Endothelial cell of umbilical vein (primary cell): ENCODE measurements around the gene MAMDC2. TPM values are rescaled to one million over a fixed set of nuclear protein-coding genes. Genes with fewer than 3 reads are reported as not detected.

Experiments
- BruUV-seq: library from RNA; stranded (reverse); fragments of 400-500 nt; replicated peaks from 2 replicates; lab custom pipeline; 2021; lab: Mats Ljungman, UMichigan
- CTCF ChIA-PET: fragments of 300-600, 350-600 bp; sonication (Branson Sonifier 250); formaldehyde crosslinking; loops from one replicate; lab custom pipeline; 2021; ENCODE audit warnings: antibody characterized with exemption, inconsistent platforms; lab: Charles Lee
- POLR2A ChIA-PET: fragments of 300-600, 350-600 bp; sonication (Branson Sonifier 250); formaldehyde crosslinking; loops from one replicate; lab custom pipeline; 2021; ENCODE audit warnings: antibody characterized with exemption, inconsistent platforms; lab: Charles Lee
- DNase-seq: peaks from one replicate; pipeline ENCODE4 v3.0.0-alpha.2; 2011; ENCODE audit warnings: low read depth, low spot score
- FAIRE-seq: peaks from 2 replicates; lab custom pipeline; 2011; peaks lifted over from hg19 to GRCh38; lab: Jason Lieb, UNC
- H2AFZ ChIP-seq: 2 replicates; pipeline ENCODE4 v1.6.0; 2012; ENCODE audit warnings: low read depth, low read length, control low read depth, inconsistent platforms
- H3K27ac ChIP-seq: 2 replicates; pipeline ENCODE4 v1.5.1; 2011; ENCODE audit warnings: low read depth, mild to moderate bottlenecking, control low read depth, low read length, moderate library complexity; ENCODE audit not compliant: insufficient read depth
- H3K27me3 ChIP-seq, 2 experiments: 2 replicates each; pipeline versions ENCODE4 v1.6.0 to v1.6.1; 2011; ENCODE audit warnings: low read length in 2 of 2, mixed read lengths in 1 of 2; ENCODE audit not compliant: control insufficient read depth in 2 of 2, insufficient read depth in 2 of 2
- H3K36me3 ChIP-seq, 2 experiments: 2 replicates in 1 of 2; 3 replicates in 1 of 2; pipeline ENCODE4 v1.5.1; 2011; ENCODE audit warnings: low read length in 2 of 2, mild to moderate bottlenecking in 1 of 2, moderate library complexity in 1 of 2; ENCODE audit not compliant: control insufficient read depth in 2 of 2, insufficient read depth in 2 of 2; ENCODE audit errors: extremely low read depth in 1 of 2
- H3K4me1 ChIP-seq: 3 replicates; pipeline ENCODE4 v1.5.1; 2011; ENCODE audit warnings: mild to moderate bottlenecking, low read length; ENCODE audit not compliant: control insufficient read depth, insufficient read depth; ENCODE audit errors: extremely low read depth
- H3K4me2 ChIP-seq: 2 replicates; pipeline ENCODE4 v1.6.1; 2011; ENCODE audit warnings: low read length, control low read depth, mixed read lengths; ENCODE audit not compliant: insufficient read depth
- H3K4me3 ChIP-seq, 3 experiments: fragments of 200-600 bp in 1 of 3; sonication (generic), shearing (Covaris generic) in 1 of 3; replicated peaks in 1 of 3; 2 replicates each; pipeline ENCODE4 v1.5.1; 2011 to 2016; ENCODE audit warnings: control low read depth in 3 of 3, low read length in 3 of 3, mild to moderate bottlenecking in 2 of 3, inconsistent platforms in 1 of 3, low read depth in 1 of 3, moderate library complexity in 1 of 3; ENCODE audit not compliant: insufficient read depth in 1 of 3
- H3K79me2 ChIP-seq: 2 replicates; pipeline ENCODE4 v1.6.0; 2012; ENCODE audit warnings: low read length, inconsistent platforms; ENCODE audit not compliant: control insufficient read depth, insufficient read depth
- H3K9ac ChIP-seq: replicated peaks from 2 replicates; pipeline ENCODE3; 2011; ENCODE audit warnings: low read length, control low read depth; ENCODE audit not compliant: insufficient read depth; ENCODE audit errors: extremely low read depth
- H3K9me1 ChIP-seq: replicated peaks from 3 replicates; pipeline ENCODE4 v1.6.0; 2011; ENCODE audit warnings: mild to moderate bottlenecking, low read length; ENCODE audit not compliant: control insufficient read depth, insufficient read depth; ENCODE audit errors: extremely low read depth
- H3K9me3 ChIP-seq: replicated peaks from 2 replicates; pipeline ENCODE4 v1.5.1; 2012; ENCODE audit warnings: low read length, inconsistent platforms; ENCODE audit not compliant: control insufficient read depth, insufficient read depth
- H4K20me1 ChIP-seq: replicated peaks from 2 replicates; pipeline ENCODE3; 2011; ENCODE audit warnings: mild to moderate bottlenecking, low read length; ENCODE audit not compliant: control insufficient read depth, insufficient read depth; ENCODE audit errors: extremely low read depth
- CTCF ChIP-seq, 2 donors: IDR thresholded peaks; 1 replicate in 1 of 2; 2 replicates in 1 of 2; pipeline ENCODE4 v1.5.1; 2011; ENCODE audit warnings: low read length in 2 of 2, mild to moderate bottlenecking in 2 of 2, moderate library complexity in 2 of 2, control low read depth in 1 of 2, inconsistent platforms in 1 of 2, low read depth in 1 of 2; ENCODE audit not compliant: insufficient read depth in 1 of 2; ENCODE audit errors: extremely low read depth in 1 of 2
- EZH2 ChIP-seq: IDR thresholded peaks from 2 replicates; pipeline ENCODE4 v1.6.1; 2012; ENCODE audit warnings: borderline replicate concordance, low read depth, mild to moderate bottlenecking, moderate library complexity, low read length, inconsistent platforms; ENCODE audit not compliant: severe bottlenecking
- FOS ChIP-seq: IDR thresholded peaks from 2 replicates; pipeline ENCODE4 v1.6.1; 2011; ENCODE audit warnings: mild to moderate bottlenecking, low read length, moderate library complexity, borderline replicate concordance; ENCODE audit not compliant: insufficient read depth
- GATA2 ChIP-seq: IDR thresholded peaks from 2 replicates; pipeline ENCODE4 v1.7.0; 2011; ENCODE audit warnings: low read depth, mild to moderate bottlenecking, moderate library complexity, mixed read lengths, low read length; ENCODE audit not compliant: insufficient read length, insufficient read depth
- JUN ChIP-seq: IDR thresholded peaks from 2 replicates; pipeline ENCODE4 v1.6.1; 2011; ENCODE audit warnings: borderline replicate concordance, low read depth; ENCODE audit not compliant: insufficient read length, insufficient read depth
- MAX ChIP-seq: IDR thresholded peaks from 2 replicates; pipeline ENCODE4 v1.6.1; 2011; ENCODE audit not compliant: insufficient read depth, insufficient read length
- MYC ChIP-seq: IDR thresholded peaks from one replicate; pipeline ENCODE4 v1.6.1; 2011; ENCODE audit warnings: mild to moderate bottlenecking, low read depth, low read length
- POLR2A ChIP-seq: IDR thresholded peaks from 2 replicates; pipeline ENCODE4 v1.6.1; 2012; ENCODE audit warnings: low read depth, mild to moderate bottlenecking, control low read depth, low read length
- POLR2AphosphoS5 ChIP-seq: IDR thresholded peaks from 2 replicates; pipeline ENCODE4 v1.6.1; 2012; ENCODE audit warnings: low read depth, mild to moderate bottlenecking, control low read depth, low read length, moderate library complexity; ENCODE audit not compliant: insufficient read depth
- dilution Hi-C: fragments of 300-500 bp; cut with MboI; formaldehyde crosslinking; loops from one replicate; pipeline ENCODE4 v1.15.0; 2019; ENCODE audit warnings: low sequenced_read_pairs; ENCODE audit not compliant: extremely low pct_ligation_motif_present
- intact Hi-C: fragments of 100-400 bp; cut with micrococcal nuclease; formaldehyde crosslinking; loops from one replicate; pipeline ENCODE4 v1.10.0; 2022
- polyA plus RNA-seq, 4 experiments: library from polyadenylated mRNA; depleted of rRNA in 3 of 4; stranded (reverse) in 3 of 4; unstranded in 1 of 4; fragments of >200 nt; gene quantifications; 2 replicates each; pipeline versions ENCODE4 v1.2.1 to v1.2.3, GENCODE V29; 2011 to 2012; ENCODE audit warnings: missing spikeins in 1 of 4
- total RNA-seq: library from RNA; stranded (reverse); gene quantifications from 2 replicates; pipeline ENCODE4 v1.2.3, GENCODE V29; 2021

Gene MAMDC2
- total and polyA plus RNA-seq, 2 donors (not counting 3 experiments of a cell fraction or from before 2014, with no cell fraction given) = 0.60 to 1.1 TPM

GRCh38 chr9:70097187-70097586, 53.5 kb downstream of the MAMDC2 start:
- Histone ChIP-seq H3K4me2 (no peak overlapping the region), H3K27me3 (peaks cover 4 to 25% of the 10 kb centered on the region in 2 experiments), H3K27ac (no peak overlapping the region), H3K4me3 (no peak overlapping the region), H3K9me1 (no peaks in the 10 kb centered on the region), H2AFZ (no peak overlapping the region), H4K20me1 (no peaks in the 10 kb centered on the region), H3K9me3 (no peaks in the 10 kb centered on the region), H3K79me2 (no peaks in the 10 kb centered on the region), H3K36me3 (no peaks in the 10 kb centered on the region), H3K4me1 (no peaks in the 10 kb centered on the region), H3K9ac (no peak overlapping the region)
- TF ChIP-seq EZH2 (no peak), JUN (no peak), MYC (no peak), POLR2AphosphoS5 (no peak), FOS (no peak)
- ChIA-PET CTCF (no interaction called here), POLR2A (no interaction called here)
- no peak for FAIRE-seq
- no TSS peak for BruUV-seq
- dilution Hi-C loops = no loop called here
- intact Hi-C loops = no loop called here
- DNase-seq = no peak

- no peak overlapping the region for H3K4me2 ChIP-seq
- H3K36me3 ChIP-seq = no peaks in the 10 kb centered on the region
- dilution Hi-C loops (loop anchor here (25.0 kb wide), 1 partner anchor 138 kb away; no protein-coding TSS in a partner anchor), intact Hi-C loops (no loop called here)
- no peak overlapping the region for H3K4me3 ChIP-seq
- FAIRE-seq = no peak
- TF ChIP-seq GATA2 (no peak), MAX (no peak), POLR2AphosphoS5 (no peak), MYC (no peak), FOS (no peak), EZH2 (no peak), JUN (no peak), POLR2A (no peak), CTCF (IDR thresholded peaks at IDR 0.05; ENCODE audit: extremely low read depth in 1 of 2, insufficient read depth in 1 of 2, low read depth in 1 of 2, low read length in 2 of 2) (no peak)
- no peaks in the 10 kb centered on the region for H3K9me3 ChIP-seq
- H2AFZ ChIP-seq = no peak overlapping the region
- ChIA-PET POLR2A (no interaction called here), CTCF (interaction anchor here (1.0 to 1.6 kb wide), 4 partner anchors 10 to 502 kb away, joined by 3 to 4 read pairs (median 4); no protein-coding TSS in a partner anchor)
- no peak overlapping the region for H3K27ac ChIP-seq
- no peaks in the 10 kb centered on the region for H4K20me1 ChIP-seq
- no TSS peak for BruUV-seq
- H3K9me1 ChIP-seq = no peaks in the 10 kb centered on the region
- H3K4me1 ChIP-seq = no peaks in the 10 kb centered on the region
- no peaks in the 10 kb centered on the region for H3K79me2 ChIP-seq
- H3K9ac ChIP-seq = no peak overlapping the region
- DNase-seq = no peak
- peaks cover 4 to 20% of the 10 kb centered on the region in 2 experiments for H3K27me3 ChIP-seq
These were observed 56.7 kb downstream of the MAMDC2 start for GRCh38 chr9:70100362-70100761.
